ENCODE results near the gene TNFAIP3.

TNFAIP3 gene

GRCh38 chr6:137846772-137847313 is 20.2 kb upstream of the TNFAIP3 start:
- no peak overlapping the region for H3K4me3 ChIP-seq (ENCODE audit: low read depth, low read length)
- DNase-seq (ENCODE audit: low read depth) = peak; percentile 95
- TF ChIP-seq MAX (IDR thresholded peaks at IDR 0.05; ENCODE audit: low read depth, low read length) (0 out of 2 replicates have a peak, but pooled peaks have one; percentile 29), CTCF (IDR thresholded peaks at IDR 0.05; ENCODE audit: low read depth, low read length) (no peak)

- TF ChIP-seq MYC (IDR thresholded peaks at IDR 0.05; ENCODE audit: low read depth, low read length) = no peak
- TF ChIP-seq CTCF (IDR thresholded peaks at IDR 0.05; ENCODE audit: low read depth, low read length) = no peak
- no peak for TF ChIP-seq MAX (IDR thresholded peaks at IDR 0.05; ENCODE audit: low read depth, low read length)
- TF ChIP-seq POLR2A (IDR thresholded peaks at IDR 0.05; ENCODE audit: extremely low read depth, insufficient read length) = no peak
- DNase-seq (ENCODE audit: low read depth) = no peak
- no peak overlapping the region for H3K4me3 ChIP-seq (ENCODE audit: low read depth, low read length)
Measured at GRCh38 chr6:137847748-137848147, 19.3 kb upstream of the TNFAIP3 start.

- TF ChIP-seq POLR2A (IDR thresholded peaks at IDR 0.05; ENCODE audit: extremely low read depth, insufficient read length) (no peak), MYC (IDR thresholded peaks at IDR 0.05; ENCODE audit: low read depth, low read length) (no peak), CTCF (IDR thresholded peaks at IDR 0.05; ENCODE audit: low read depth, low read length) (no peak), MAX (IDR thresholded peaks at IDR 0.05; ENCODE audit: low read depth, low read length) (no peak)
- no peak overlapping the region for H3K4me3 ChIP-seq (ENCODE audit: low read depth, low read length)
- no peak for DNase-seq (ENCODE audit: low read depth)
Measured at GRCh38 chr6:137848672-137849071, 18.4 kb upstream of the TNFAIP3 start.

DNA sequence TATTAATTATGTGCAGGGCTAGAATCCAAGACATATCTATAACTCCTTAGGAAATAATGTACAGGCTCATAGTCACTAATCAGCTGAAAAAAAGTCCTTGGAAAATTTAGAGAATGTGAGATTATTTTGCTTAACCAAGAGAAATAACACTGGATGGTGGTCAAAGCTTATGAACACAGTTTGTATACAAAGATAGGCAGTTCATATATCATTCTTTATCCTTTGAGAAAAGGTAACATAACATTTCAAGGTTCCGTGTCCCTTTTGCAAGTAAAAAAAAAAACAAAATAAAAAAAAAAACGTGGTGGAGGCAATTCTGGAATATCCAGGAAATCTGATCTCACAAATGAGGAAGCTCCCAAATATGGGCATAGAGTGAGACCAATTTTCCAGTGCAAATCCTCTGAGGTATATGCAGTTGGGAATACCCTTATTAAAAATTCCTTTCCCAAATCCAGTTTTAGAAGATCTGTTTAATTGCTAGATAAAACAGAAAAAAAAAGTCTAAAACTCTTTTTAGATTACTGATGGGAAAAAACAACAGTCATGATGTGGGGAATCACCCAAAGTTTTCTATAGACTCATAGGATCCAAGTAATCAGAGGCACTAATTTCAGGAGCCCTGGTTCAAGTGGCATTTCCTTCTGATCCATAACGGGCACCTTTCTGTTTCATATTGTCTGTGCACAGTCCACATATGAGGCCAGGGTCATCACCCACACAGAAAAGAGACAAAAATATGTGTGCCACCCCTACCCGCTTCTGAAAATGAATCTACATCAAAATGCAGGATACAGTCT is 17.7 kb upstream of the TNFAIP3 start:
- no peak overlapping the region for H3K4me3 ChIP-seq (ENCODE audit: low read depth, low read length)
- TF ChIP-seq POLR2A (IDR thresholded peaks at IDR 0.05; ENCODE audit: extremely low read depth, insufficient read length) (no peak), MAX (IDR thresholded peaks at IDR 0.05; ENCODE audit: low read depth, low read length) (no peak), MYC (IDR thresholded peaks at IDR 0.05; ENCODE audit: low read depth, low read length) (no peak), CTCF (IDR thresholded peaks at IDR 0.05; ENCODE audit: low read depth, low read length) (no peak)
- DNase-seq (ENCODE audit: low read depth) = no peak

- no peak overlapping the region for H3K4me3 ChIP-seq (ENCODE audit: low read depth, low read length)
- DNase-seq (ENCODE audit: low read depth) = no peak
- TF ChIP-seq MYC (IDR thresholded peaks at IDR 0.05; ENCODE audit: low read depth, low read length) (no peak), MAX (IDR thresholded peaks at IDR 0.05; ENCODE audit: low read depth, low read length) (no peak), CTCF (IDR thresholded peaks at IDR 0.05; ENCODE audit: low read depth, low read length) (no peak), POLR2A (IDR thresholded peaks at IDR 0.05; ENCODE audit: extremely low read depth, insufficient read length) (no peak)
Measured at GRCh38 chr6:137849981-137850714, 16.9 kb upstream of the TNFAIP3 start.

Data from NB4 (cell line).